GM23338 (cell line): Measurements from ENCODE around the gene PAGR1. TPM values are rescaled to one million over a fixed set of nuclear protein-coding genes. Genes with fewer than 3 reads are reported as not detected.

ENCODE experiments used
- ATAC-seq: fragments of 200-7000 bp; cut with Tn5 transposase; 3 replicates; pipeline ENCODE4 v1.9.1; 2020
- DNase-seq: peaks from one replicate; pipeline ENCODE4 v3.0.0-alpha.2; 2015; ENCODE audit warnings: low spot score
- H2AFZ ChIP-seq: fragments of 200-600 bp; sonication (generic); 2 replicates; pipeline ENCODE4 v1.8.0; 2016; ENCODE audit warnings: antibody characterized with exemption, mild to moderate bottlenecking, moderate library complexity
- H3F3A ChIP-seq: fragments of 200-600 bp; sonication (generic); replicated peaks from 2 replicates; pipeline ENCODE4 v1.8.0; 2017; ENCODE audit warnings: antibody characterized with exemption, mixed run types, low read depth
- H3K27ac ChIP-seq: fragments of 200-600 bp; sonication (generic); 2 replicates; pipeline ENCODE4 v1.6.1; 2016; ENCODE audit warnings: low read depth
- H3K27me3 ChIP-seq: fragments of 200-600 bp; sonication (generic); 2 replicates; pipeline ENCODE4 v1.8.0; 2016; ENCODE audit warnings: mild to moderate bottlenecking, mixed run types, moderate library complexity; ENCODE audit not compliant: insufficient read depth
- H3K36me3 ChIP-seq: fragments of 200-600 bp; sonication (generic); 2 replicates; pipeline ENCODE4 v1.8.0; 2016; ENCODE audit warnings: mild to moderate bottlenecking; ENCODE audit not compliant: insufficient read depth
- H3K4me1 ChIP-seq: fragments of 200-600 bp; sonication (generic); 2 replicates; pipeline ENCODE4 v1.8.0; 2016; ENCODE audit warnings: mild to moderate bottlenecking, moderate library complexity; ENCODE audit not compliant: insufficient read depth
- H3K4me2 ChIP-seq: fragments of 200-600 bp; sonication (generic); 2 replicates; pipeline ENCODE4 v1.7.1; 2017; ENCODE audit warnings: mixed run types
- H3K4me3 ChIP-seq: fragments of 200-600 bp; sonication (generic); 2 replicates; pipeline ENCODE4 v1.6.1; 2016; ENCODE audit warnings: mixed run types
- H3K79me2 ChIP-seq: fragments of 200-600 bp; sonication (generic); replicated peaks from 2 replicates; pipeline ENCODE4 v1.8.0; 2017; ENCODE audit warnings: mild to moderate bottlenecking; ENCODE audit not compliant: insufficient read depth
- H3K9me2 ChIP-seq: fragments of 200-600 bp; sonication (generic); 2 replicates; pipeline ENCODE4 v1.8.0; 2017; ENCODE audit not compliant: insufficient read depth
- H4K20me1 ChIP-seq: fragments of 200-600 bp; sonication (generic); replicated peaks from 2 replicates; pipeline ENCODE4 v1.8.0; 2017; ENCODE audit warnings: mild to moderate bottlenecking; ENCODE audit not compliant: insufficient read depth
- H3K27ac Mint-ChIP-seq: 2 replicates; pipeline ENCODE4 v1.8.0; 2020; ENCODE audit warnings: inconsistent platforms, mild to moderate bottlenecking, moderate library complexity, mixed read lengths
- H3K27me3 Mint-ChIP-seq: 3 replicates; pipeline ENCODE4 v1.8.0; 2022; ENCODE audit warnings: low read depth, mild to moderate bottlenecking, moderate library complexity, mixed read lengths, inconsistent platforms; ENCODE audit not compliant: insufficient read depth, poor library complexity
- H3K36me3 Mint-ChIP-seq: 3 replicates; pipeline ENCODE4 v1.8.0; 2021; ENCODE audit warnings: low read depth, mild to moderate bottlenecking, inconsistent platforms, moderate library complexity, mixed read lengths
- H3K4me1 Mint-ChIP-seq: 3 replicates; pipeline ENCODE4 v1.8.0; 2020; ENCODE audit warnings: mild to moderate bottlenecking, inconsistent platforms, mixed read lengths
- H3K4me3 Mint-ChIP-seq: 3 replicates; pipeline ENCODE4 v1.8.0; 2021; ENCODE audit warnings: moderate library complexity, mild to moderate bottlenecking, inconsistent platforms, mixed read lengths
- H3K9me3 Mint-ChIP-seq: 3 replicates; pipeline ENCODE4 v1.8.0; 2020; ENCODE audit warnings: moderate library complexity, mild to moderate bottlenecking, inconsistent platforms, mixed read lengths
- CREB1 ChIP-seq: fragments of 250-450 bp; sonication (Bioruptor Pico); IDR thresholded peaks from 2 replicates; pipeline ENCODE4 v1.5.0; 2020; ENCODE audit warnings: low read depth, mild to moderate bottlenecking, moderate library complexity
- CTCF ChIP-seq, 2 experiments: fragments of 200-600 bp in 1 of 2; sonication (generic) in 1 of 2; conservative IDR thresholded peaks; 2 replicates each; pipeline versions ENCODE4 v1.5.1 to v1.6.1; 2016 to 2017; ENCODE audit warnings: antibody characterized with exemption in 2 of 2, low read depth in 2 of 2, mild to moderate bottlenecking in 2 of 2, moderate library complexity in 1 of 2
- ETS1 ChIP-seq: IDR thresholded peaks from 2 replicates; pipeline ENCODE4 v1.6.1; 2016; ENCODE audit warnings: antibody characterized with exemption
- EZH2 ChIP-seq: fragments of 200-600 bp; sonication (generic); IDR thresholded peaks from one replicate; pipeline ENCODE4 v1.8.0; 2017; ENCODE audit warnings: antibody characterized with exemption, mild to moderate bottlenecking, low read depth; ENCODE audit not compliant: unreplicated experiment
- EZH2phosphoT487 ChIP-seq: fragments of 200-600 bp; sonication (generic); IDR thresholded peaks from one replicate; pipeline ENCODE4 v1.8.1; 2018; ENCODE audit warnings: antibody characterized with exemption; ENCODE audit not compliant: unreplicated experiment
- JUNB ChIP-seq: IDR thresholded peaks from one replicate; pipeline ENCODE4 v1.6.1; 2016; ENCODE audit warnings: antibody characterized with exemption; ENCODE audit not compliant: unreplicated experiment
- NANOG ChIP-seq: IDR thresholded peaks from 2 replicates; pipeline ENCODE4 v1.6.1; 2016; ENCODE audit warnings: antibody characterized with exemption, borderline replicate concordance
- POLR2AphosphoS5 ChIP-seq: IDR thresholded peaks from 2 replicates; pipeline ENCODE4 v1.6.1; 2016; ENCODE audit warnings: antibody characterized with exemption, low read depth
- REST ChIP-seq: IDR thresholded peaks from one replicate; pipeline ENCODE4 v1.6.1; 2018; ENCODE audit warnings: antibody characterized with exemption; ENCODE audit not compliant: unreplicated experiment
- STAT1 ChIP-seq: IDR thresholded peaks from one replicate; pipeline ENCODE4 v1.6.1; 2016; ENCODE audit warnings: antibody characterized with exemption; ENCODE audit not compliant: unreplicated experiment
- ZNF114 ChIP-seq: fragments of 250-450 bp; sonication (Bioruptor Pico); IDR thresholded peaks from 2 replicates; pipeline ENCODE4 v1.5.0; 2020; ENCODE audit warnings: mild to moderate bottlenecking, moderate library complexity
- ZNF331 ChIP-seq: fragments of 250-450 bp; sonication (Bioruptor Pico); IDR thresholded peaks from 2 replicates; pipeline ENCODE4 v1.5.0; 2020; ENCODE audit warnings: low read depth, mild to moderate bottlenecking, moderate library complexity
- ZNF462 ChIP-seq: fragments of 250-450 bp; sonication (Bioruptor Pico); IDR thresholded peaks from 2 replicates; pipeline ENCODE4 v1.5.0; 2020; ENCODE audit warnings: mild to moderate bottlenecking, moderate library complexity
- polyA plus RNA-seq: library from polyadenylated mRNA; unstranded; fragments of >200 nt; fragmentation: Nextera tagmentation; extraction: Ambion mirVana; gene quantifications from 2 replicates; pipeline ENCODE4 v1.2.1, GENCODE V29; 2016
- total RNA-seq: library from RNA; depleted of rRNA; stranded (reverse); fragments of >200 nt; shearing (Covaris generic); gene quantifications from 2 replicates; pipeline ENCODE4 v1.2.3, GENCODE V29; 2014

PAGR1 gene
- total and polyA plus RNA-seq, 2 experiments from 2014 or later: 67.6 to 78.7 TPM

GRCh38 chr16:29769507-29769906 is 46.4 kb upstream of the PAGR1 start:
- Mint-ChIP-seq H3K4me3 (no peak overlapping the region), H3K4me1 (peaks cover 6% of the 10 kb centered on the region; the same call in 1 of the 3 replicates), H3K9me3 (no peaks in the 10 kb centered on the region), H3K36me3 (no peaks in the 10 kb centered on the region), H3K27ac (no peak overlapping the region), H3K27me3 (peaks cover 7% of the 10 kb centered on the region)
- DNase-seq (no peak), ATAC-seq (no peak)
- Histone ChIP-seq H3K27ac (no peak overlapping the region), H3F3A (no peaks in the 10 kb centered on the region), H3K36me3 (no peaks in the 10 kb centered on the region), H4K20me1 (no peaks in the 10 kb centered on the region), H3K4me1 (no peaks in the 10 kb centered on the region), H2AFZ (no peak overlapping the region), H3K27me3 (no peaks in the 10 kb centered on the region), H3K79me2 (no peaks in the 10 kb centered on the region), H3K4me2 (no peak overlapping the region), H3K4me3 (no peak overlapping the region), H3K9me2 (no peaks in the 10 kb centered on the region)
- TF ChIP-seq EZH2phosphoT487 (no peak), REST (no peak), ZNF331 (no peak), CREB1 (CRISPR knock-in tag) (no peak), STAT1 (no peak), NANOG (no peak), EZH2 (no peak), ZNF462 (CRISPR knock-in tag) (no peak), ZNF114 (CRISPR knock-in tag) (no peak), JUNB (no peak), ETS1 (no peak), CTCF (conservative IDR thresholded peaks at IDR 0.05; ENCODE audit: low read depth in 2 of 2) (no peak), POLR2AphosphoS5 (no peak)
